Stimulated activated naive CD8-positive, alpha-beta T cell treated with anti-CD3 and anti-CD28 coated beads, Interleukin-15, Interleukin-2, amounts not matched to agents 100 U/mL and 50 U/mL, for 24 hours (primary cell): ENCODE data around the gene SLC2A11.
"Not testable (repeated sequence)": the region's sequence is repeated elsewhere in the genome, so short reads cannot be mapped to it uniquely, and the experiment has no call there.

Source experiments
- ATAC-seq: fragments of 150-1000 bp; cut with Tn5 transposase; one replicate; pipeline ENCODE4 v1.10.0; 2021
- DNase-seq: peaks from one replicate; pipeline ENCODE4 v3.0.0; 2021

Gene SLC2A11

GRCh38 chr22:23908587-23909205, 51.0 kb downstream of the SLC2A11 start:
- ATAC-seq (no peak), DNase-seq (no peak)

GRCh38 chr22:23909296-23909898, 51.7 kb downstream of the SLC2A11 start:
- ATAC-seq (no peak), DNase-seq (no peak)

- no peak for DNase-seq
- no peak for ATAC-seq
Observed at GRCh38 chr22:23910496-23911190, 53.0 kb downstream of the SLC2A11 start.

- ATAC-seq (no peak), DNase-seq (no peak)
Observed at GRCh38 chr22:23911318-23911980, 53.8 kb downstream of the SLC2A11 start.

DNA sequence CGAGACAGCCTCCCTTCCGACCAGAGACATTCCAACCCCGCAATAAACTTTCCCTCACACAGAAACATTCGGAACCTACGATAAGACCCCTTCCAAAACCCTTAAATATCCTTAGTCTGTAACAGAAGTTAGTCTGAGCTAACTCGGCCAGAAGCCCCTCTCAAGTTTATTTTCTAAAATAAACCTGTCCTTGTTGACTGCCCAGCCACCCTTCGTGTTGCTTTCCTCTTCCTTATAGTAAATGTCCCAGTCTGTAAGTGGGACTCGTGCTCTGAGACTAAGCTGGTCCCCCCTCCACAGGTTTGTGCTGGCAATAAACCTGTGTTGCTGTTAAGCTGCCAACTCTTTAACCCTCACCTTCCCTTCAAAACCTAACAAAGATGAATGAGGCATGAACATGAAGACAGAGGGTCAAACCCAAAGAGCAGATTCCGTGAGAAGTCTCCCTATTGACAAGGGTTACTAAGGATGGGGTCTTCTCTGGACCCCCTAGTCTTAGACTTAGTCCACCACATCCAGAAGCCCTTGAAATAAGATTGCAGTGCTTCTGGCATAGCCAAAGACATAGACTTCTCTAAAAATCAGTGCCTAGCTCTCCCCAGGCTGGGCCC, 54.7 kb downstream of the SLC2A11 start:
- no peak for DNase-seq
- no peak for ATAC-seq

GRCh38 chr22:23913306-23913660, 55.6 kb downstream of the SLC2A11 start:
- DNase-seq (peak; percentile 37), ATAC-seq (peak; percentile 26)

DNA sequence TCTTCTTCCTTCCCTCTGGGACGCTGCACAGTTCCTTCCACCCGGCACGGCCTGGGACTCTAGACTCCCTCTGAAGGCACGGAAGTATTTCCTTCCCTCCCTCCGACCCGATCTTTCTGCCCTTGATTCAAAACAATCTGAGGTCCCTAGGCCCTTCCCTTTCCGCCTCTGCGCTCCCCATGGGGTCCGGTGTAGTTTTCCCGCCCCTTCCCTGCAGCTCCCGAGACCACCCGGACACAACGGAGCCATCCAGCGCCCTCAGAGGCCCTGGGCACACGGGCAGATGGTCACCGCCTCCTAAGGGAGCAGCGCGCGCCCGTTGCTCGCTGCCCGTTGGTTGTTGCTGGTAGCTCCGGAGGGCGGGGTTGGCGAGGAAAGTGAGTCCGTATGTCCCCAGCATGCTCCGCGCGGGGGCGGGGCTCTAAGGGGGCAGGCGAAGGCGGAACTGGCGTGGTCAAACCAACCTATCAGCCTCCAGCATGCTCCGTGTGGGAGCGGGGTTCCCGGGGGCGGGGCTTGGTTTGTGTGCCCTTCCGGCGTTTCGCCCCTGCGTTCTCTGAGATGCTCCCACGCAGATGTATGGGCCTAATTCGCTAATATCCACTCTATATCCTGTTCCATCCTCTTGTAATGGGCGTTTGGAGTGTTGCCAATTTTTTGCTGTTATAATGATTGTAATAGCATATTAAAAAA, 56.1 kb downstream of the SLC2A11 start:
- ATAC-seq, result peak; percentile 100

GRCh38 chr22:23915290-23915689, 57.6 kb downstream of the SLC2A11 start:
- DNase-seq, result no peak
- ATAC-seq, result no peak

More for the DNA sequence above, 56.1 kb downstream of the SLC2A11 start:
- DNase-seq, result peak; percentile 100

GRCh38 chr22:23920267-23920611, 62.6 kb downstream of the SLC2A11 start:
- DNase-seq, ATAC-seq: not testable (repeated sequence)

DNA sequence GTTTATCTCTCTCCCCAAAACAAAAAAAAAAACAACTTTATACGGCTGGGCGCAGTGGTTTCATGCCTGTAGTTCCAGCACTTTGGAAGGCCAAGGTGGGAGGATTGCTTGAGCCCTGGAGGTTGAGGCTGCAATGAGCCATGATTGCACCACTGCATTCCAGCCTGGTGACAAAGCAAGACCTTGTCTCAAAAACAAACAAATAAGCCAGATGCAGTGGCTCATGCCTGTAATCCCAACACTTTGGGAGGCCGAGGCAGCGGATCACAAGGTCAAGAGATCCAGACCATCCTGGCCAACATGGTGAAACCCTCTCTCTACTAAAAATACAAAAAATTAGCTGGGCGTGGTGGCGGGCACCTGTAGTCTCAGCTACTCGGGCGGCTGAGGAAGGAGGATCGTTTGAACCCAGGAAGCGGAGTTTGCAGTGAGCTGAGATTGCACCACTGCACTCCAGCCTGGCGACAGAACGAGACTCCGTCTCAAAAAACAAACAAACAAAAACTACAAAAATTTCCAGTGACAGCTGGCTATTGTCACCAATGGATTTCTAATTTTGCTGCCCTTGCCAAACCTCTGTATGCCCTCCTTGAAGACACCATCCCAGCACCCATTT, 64.0 kb downstream of the SLC2A11 start:
- ATAC-seq, DNase-seq: not testable (repeated sequence)

- no peak for DNase-seq
- no peak for ATAC-seq
Observed at GRCh38 chr22:23922921-23923320, 65.2 kb downstream of the SLC2A11 start.

DNA sequence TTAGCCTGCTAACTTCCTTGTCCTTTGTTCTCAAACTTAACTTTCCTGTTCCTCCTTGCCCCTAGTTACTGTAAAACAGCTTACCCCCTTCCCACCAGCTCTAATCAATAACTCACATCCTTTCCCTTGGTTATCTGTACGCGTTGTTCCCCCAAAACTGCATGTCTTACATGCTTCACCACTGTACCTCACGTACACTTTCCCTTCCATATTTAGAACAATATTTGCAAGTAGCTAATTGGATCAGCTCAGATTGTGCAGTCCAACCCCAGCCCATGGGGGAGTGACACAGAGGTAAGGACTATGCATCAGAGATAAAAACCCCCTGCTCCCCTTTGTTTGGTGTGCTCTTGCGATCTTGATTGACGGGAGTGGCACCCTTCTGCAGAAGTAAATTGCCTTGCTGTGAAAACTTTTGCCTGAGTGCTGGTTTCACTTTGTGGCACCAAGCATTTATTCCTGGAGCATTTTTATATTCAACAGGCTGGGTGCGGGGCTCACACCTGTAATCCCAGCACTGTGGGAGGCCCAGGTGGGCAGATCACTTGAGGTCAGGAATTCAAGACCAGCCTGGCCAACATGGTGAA, 67.4 kb downstream of the SLC2A11 start:
- ATAC-seq (no peak), DNase-seq (no peak)

GRCh38 chr22:23926561-23926960, 68.9 kb downstream of the SLC2A11 start:
- ATAC-seq (no peak), DNase-seq (no peak)
